RPMI8226 (cell line): ENCODE results near the gene MAGIX.
"Not testable (repeated sequence)": the region's sequence is repeated elsewhere in the genome, so short reads cannot be mapped to it uniquely, and the experiment has no call there.

Source experiments
- DNase-seq: peaks from one replicate; pipeline ENCODE4 v3.0.0-alpha.2; 2015

The MAGIX gene

DNA sequence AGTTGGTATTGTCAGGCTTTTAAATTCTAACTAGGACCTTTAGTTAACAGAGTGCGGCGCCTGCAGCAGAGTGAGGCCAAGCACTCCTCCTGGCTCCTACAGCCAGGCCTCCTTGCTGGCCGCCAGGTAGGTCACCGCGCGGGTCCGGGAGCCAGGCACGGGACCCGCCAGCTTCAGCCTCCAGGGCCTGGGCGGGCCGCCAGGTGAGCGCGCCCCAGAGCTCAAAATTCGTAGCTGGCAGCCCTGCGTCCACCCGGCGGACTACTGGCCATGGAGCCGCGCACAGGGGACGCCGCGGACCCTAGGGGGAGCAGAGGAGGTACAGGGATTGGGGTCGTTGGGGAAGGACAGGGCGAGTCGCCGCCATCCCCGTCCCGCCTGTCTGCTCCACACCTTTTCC is at the start of gene MAGIX:
Gene MAGIX, plus strand, starts transcription at position 139 of the 400 bp plus-strand sequence. Its CDS starts 132 bp downstream, at position 271.
- no peak for DNase-seq

DNA sequence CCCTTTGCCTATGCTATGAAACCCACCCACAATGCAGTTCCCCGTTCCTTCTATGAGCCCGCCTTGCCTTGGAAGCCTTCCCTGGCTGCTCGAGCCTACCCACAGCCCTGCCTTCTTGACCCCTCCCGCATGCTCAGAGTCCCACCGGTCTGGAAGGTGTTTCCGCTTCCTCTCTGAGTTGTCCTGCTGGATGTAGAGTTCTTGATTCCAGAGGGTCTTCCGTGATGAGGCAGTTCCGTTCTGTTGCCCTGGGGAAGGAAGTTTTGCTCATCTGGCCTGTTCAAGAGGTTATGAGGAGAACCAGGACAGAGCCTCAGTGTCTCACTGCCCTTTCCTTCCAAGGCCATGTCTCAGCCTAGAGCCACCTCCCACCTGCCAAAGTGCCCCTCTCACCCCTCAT is 46.5 kb upstream of the MAGIX start:
- no peak for DNase-seq

DNA sequence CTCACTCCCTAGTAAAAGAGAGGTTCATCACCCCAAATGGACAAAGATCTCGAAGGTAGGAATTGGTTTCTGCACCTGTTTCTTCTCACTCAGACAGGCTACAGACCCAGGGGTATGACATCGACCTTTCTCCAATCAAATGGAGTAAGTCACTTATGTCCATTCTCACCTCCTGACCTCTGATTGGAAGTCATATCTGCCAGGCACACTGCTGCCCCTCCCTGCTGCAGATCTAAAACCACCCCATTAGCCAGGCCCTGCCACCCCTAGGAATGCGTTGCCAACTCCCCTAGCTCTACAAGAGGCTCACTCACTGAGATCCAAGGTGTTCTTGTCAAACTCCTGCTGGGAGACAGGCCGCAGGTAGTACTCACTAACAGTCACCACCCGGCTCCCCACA is 45.8 kb upstream of the MAGIX start:
- no peak for DNase-seq

- DNase-seq: no peak
Measured at GRCh38 chrX:49117581-49117980, 45.0 kb upstream of the MAGIX start.

DNA sequence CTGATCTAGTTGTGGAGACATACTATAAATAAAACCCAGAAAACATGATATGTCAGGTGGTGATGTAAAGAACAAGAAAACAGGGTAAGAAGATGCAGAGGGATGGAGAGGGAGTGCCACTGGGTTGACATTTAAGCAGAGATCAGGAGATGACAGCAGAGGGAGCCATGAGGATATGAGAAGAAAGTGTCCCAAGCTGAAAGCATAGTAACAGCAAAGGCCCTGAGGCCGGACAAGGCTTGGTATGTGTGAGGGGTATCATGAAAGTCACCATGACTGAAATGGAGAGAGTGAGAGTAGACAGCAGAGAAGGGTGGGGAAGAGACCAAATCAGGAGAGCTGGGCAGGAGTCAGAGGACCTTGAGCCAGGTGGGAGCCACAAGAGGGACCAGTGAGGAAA is 42.5 kb upstream of the MAGIX start:
- DNase-seq: no peak

DNA sequence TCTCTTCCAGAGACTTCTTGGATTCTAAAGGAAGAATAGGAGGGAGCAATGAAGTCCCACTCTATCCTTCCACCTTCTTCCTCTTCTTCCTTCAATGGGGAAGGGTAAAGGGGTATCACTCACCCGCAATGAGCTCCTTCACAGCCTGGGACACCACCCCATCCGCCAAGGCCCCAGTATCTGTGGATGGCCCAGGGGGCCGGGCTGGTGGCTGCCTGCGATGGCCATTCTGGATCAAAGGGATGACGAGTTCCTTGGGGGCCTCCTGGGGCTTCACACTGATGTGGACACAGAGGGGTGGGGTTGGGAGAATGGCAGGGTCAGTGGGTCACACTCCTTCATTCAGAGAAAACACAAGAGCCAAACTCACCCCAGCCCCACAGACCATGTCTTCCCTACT is 40.1 kb upstream of the MAGIX start:
- DNase-seq: no peak

DNA sequence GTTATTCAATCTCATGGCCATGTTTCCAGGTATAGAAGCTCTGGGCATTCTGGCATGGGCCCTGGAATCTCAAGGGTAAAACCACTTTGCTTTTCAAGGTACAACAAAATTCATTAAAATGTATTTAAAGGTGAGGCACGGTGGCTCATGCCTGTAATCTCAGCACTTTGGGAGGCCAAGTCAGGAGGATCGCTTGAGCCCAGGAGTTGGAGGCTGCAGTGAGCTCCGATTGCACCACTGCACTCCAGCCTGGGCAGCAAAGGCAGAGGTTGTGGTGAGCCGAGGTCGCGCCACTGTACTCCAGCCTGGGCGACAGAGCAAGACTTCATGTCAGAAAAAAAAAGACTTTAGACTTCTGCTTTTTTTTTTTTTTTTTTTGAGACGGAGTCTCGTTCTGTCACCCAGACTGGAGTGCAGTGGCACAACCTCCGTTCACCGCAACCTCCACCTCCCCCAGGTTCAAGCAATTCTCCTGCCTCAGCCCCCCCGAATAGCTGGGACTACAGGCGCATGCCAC is 34.8 kb upstream of the MAGIX start:
- not testable (repeated sequence) for DNase-seq

- DNase-seq: peak; percentile 66
Measured at GRCh38 chrX:49129427-49129826, 33.1 kb upstream of the MAGIX start.

GRCh38 chrX:49132275-49132674 is 30.3 kb upstream of the MAGIX start:
- DNase-seq: not testable (repeated sequence)

DNA sequence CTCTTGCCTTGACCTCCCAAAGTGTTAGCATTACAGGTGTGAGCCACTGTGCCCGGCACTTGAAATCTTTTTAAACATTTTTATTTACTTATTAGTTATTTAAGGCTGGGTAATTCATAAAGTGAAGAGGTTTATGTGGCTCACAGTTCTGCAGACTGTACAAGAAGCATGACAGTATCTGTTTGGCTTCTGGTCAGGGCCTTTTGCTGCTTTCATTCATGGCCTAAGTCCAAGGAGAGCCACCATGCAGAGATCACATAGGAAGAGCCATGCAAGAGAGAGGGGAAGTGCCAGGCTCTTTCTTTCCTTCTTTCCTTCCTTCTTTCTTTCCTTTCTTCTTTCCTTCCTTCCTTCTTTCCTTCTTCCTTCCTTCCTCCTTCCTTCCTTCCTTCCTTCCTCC is 28.8 kb upstream of the MAGIX start:
- DNase-seq: no peak

DNA sequence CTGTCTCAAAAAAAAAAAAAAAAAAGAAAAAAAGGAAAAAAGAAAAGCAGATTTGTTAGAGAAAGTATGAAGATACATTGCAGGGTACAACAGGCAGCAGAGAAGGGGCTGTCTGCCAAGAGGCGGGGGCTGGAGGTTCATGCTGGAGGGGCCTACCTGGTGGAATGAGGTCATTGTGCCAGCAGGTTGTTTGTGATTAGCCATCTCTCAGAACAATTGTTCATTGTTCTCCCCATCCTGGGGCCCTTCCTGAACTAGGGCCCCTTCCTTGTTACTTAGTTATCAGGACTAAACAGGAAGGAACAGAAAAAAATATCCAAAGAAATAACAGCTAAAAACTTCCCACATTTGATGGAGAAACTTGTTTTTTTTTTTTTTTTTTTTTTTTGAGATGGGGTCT is 25.1 kb upstream of the MAGIX start:
- no peak for DNase-seq

DNA sequence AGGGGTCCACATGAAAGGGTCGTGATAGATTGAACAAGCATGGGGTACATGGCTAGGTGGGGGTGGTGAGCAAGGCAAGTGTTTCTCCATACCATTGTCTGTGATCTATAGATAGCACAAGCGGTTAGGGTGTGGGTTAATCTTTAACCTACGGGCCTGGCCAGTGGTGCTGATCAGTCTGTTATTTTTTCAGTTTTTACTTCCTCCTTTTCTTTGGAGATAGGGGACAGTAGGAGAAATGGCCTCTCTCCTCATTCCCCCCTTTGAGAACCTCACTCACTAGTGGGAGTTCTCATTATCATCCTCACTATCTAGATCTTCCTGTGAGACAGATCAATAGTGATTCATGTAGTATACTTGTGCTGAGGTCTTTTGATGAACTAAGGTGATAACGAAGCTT is 22.8 kb upstream of the MAGIX start:
- no peak for DNase-seq

DNA sequence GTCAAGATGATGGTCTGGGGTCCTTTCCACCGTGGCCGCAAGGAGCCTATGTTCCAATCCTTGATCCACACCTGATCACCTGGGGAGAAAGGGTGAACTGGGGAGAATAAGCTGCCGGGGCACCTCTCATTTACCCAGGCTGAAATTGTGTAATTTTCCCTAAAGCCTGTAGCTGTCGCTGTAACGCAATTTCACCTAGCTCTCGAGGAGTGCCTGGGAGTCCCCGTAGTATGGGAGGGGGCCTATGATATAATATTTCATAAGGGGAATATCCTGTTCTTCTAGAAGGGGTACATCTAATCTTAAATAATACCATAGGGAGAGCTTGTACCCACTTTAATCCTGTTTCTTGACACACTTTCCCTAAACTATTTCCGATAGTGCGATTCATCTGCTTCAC is 20.3 kb upstream of the MAGIX start:
- peak; percentile 33 for DNase-seq

GRCh38 chrX:49143154-49143553 is 19.4 kb upstream of the MAGIX start:
- not testable (repeated sequence) for DNase-seq

DNA sequence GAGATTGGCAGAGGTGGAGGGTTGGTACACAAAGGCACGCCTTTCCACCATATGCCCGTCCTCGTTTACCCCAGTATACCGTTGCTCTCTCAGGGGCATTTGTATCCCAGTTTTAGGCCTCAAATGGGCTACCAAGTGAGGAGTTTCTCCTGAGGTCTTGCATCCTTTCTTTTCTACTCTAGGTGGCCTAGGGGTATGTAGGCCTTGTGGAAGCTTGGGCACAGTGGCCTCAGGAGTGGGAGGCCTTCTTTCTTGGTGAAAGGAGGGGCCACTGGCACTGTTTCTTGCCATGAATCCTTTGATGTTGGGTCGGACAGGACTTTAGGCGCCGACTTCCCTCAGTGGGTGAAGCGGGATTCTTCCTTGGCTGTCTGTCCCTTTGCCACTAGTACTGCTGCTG is 15.3 kb upstream of the MAGIX start:
- DNase-seq: no peak

DNA sequence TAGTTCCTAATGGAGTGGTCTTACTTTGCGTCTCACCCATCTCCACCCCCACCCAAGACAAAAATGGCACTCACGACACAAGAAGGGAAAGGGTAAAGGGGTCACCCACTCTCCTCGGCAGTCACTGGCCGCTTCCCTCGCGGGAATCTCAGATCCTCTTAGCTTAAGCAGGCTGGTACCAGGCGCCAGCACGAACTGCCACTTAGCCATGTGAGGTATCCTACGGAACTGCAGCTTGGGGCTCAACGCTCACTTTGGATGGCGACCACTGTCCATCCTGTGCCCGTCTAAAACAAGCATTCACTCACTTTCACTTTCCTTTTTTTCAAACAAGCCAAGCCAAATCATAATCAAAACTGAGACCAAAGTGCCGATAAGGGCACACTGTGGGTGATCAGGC is 14.6 kb upstream of the MAGIX start:
- no peak for DNase-seq

DNA sequence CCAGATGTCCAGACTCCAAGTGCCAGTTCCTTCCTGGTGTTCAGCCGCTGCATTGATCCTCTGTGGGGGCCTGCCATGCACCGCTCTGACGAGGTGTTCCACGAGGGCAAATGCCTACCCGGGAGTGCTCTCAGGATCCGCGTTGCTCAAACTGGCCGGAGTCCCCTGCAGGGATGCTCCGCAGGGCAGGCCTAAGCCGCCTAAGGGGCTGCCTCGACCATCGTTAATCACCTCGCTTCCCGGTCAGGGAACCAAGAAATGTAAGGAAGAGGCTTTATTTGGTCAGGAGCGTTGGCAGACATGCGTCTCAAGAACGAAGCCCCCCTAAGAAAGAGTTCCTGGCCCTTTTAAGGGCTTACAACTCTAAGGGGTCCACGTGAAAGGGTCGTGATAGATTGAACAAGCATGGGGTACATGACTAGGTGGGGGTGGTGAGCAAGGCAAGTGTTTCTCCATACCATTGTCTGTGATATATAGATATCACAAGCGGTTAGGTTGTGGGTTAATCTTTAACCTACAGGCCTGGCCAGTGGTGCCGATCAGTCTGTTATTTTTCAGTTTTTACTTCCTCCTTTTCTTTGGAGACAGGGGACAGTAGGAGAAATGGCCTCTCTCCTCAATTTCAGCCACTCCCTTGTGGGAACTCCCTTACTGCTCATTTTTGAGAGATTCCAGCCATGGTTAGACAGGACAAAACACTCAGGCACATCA is 14.0 kb upstream of the MAGIX start:
- not testable (repeated sequence) for DNase-seq

- not testable (repeated sequence) for DNase-seq
Measured at GRCh38 chrX:49149291-49149690, 13.3 kb upstream of the MAGIX start.

GRCh38 chrX:49153467-49153866 is 9.1 kb upstream of the MAGIX start:
- DNase-seq: no peak

- DNase-seq: no peak
Measured at GRCh38 chrX:49155243-49155899, 7.2 kb upstream of the MAGIX start.

DNA sequence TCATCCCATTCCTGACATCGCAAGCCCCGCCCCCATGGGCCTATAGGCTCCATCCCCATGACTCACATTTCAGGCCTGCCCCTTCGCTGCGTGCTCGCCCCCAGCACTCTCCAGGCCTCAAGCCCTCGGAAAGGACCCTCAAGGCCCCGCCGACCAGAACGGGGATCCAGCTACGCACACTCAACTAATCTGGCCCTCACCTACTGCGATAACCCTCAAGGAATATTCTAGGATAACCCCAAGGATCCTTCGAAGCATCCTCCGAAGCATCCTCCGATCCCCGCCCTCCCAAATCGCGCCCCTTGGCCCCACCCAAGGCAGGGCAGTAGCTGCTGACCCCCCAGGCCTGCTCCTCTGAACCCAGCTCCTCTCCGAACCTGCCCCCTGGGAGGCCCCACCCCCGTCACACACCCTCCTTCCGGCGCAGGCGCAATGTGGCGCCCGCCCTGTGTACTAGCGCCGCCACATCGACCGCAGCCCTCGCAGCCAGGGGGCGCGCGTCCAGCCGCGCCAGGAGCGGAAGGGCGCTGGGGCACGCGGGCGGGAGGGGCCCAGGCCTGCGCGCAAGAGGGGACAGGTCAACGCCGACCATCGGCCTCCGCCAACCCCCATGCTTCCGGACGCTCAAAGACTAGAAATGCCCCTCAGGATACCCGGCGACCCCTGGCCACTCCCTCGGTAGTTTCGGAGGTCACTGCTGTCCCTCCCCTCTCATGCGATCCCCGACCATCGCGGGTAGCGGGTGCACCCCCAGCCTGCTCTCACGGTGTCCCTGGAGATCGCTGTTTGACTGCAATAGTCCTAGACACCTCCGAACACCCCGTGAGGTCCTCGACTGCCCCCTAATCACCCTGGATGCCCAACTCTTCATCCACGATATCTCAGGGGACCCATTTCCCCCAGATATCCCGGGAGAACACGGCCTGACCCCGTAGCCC is 6.4 kb upstream of the MAGIX start:
- DNase-seq: peak; percentile 90

- DNase-seq: no peak
Measured at GRCh38 chrX:49157194-49157593, 5.4 kb upstream of the MAGIX start.

DNA sequence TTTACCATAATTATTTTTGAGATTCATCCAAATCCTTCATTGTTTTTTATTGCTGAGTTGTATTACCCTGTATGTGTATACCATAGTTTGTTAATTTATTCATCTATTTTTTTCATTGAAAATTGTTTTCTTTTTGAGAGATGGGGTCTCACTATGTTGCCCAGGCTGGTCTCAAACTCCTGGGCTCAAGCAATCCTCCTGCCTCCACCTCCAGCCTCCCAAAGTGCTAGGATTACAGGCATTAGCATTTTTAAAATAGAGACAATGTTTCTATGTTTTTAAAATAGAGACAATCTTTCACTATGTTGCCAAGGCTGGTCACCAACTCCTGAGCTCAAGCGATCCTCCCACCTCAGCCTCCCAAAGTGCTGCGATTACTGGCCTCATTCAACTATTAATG is 1.6 kb upstream of the MAGIX start:
- no peak for DNase-seq
